Stomach (tissue), 4 donors: ENCODE results near the gene FMN1.

ENCODE experiments used
- CTCF ChIP-seq, 7 experiments: fragments of 450-650 bp in 4 of 7; fragments of 200-600 bp in 3 of 7; sonication (generic) in 3 of 7; IDR thresholded peaks; one replicate each; pipeline ENCODE4 v1.5.1; 2016 to 2019; ENCODE audit warnings: antibody characterized with exemption in 7 of 7, control low read depth in 2 of 7, mild to moderate bottlenecking in 1 of 7
- EP300 ChIP-seq: sonication (generic); formaldehyde crosslinking; IDR thresholded peaks from one replicate; pipeline ENCODE4 v1.6.1; 2017; ENCODE audit warnings: antibody characterized with exemption
- POLR2A ChIP-seq, 4 donors: fragments of 450-650 bp; IDR thresholded peaks; one replicate each; pipeline ENCODE4 v1.6.1; 2016; ENCODE audit warnings: antibody characterized with exemption in 4 of 4, control low read depth in 2 of 4, mild to moderate bottlenecking in 1 of 4, moderate library complexity in 1 of 4
- POLR2AphosphoS5 ChIP-seq, 3 donors: sonication (generic); formaldehyde crosslinking; IDR thresholded peaks; one replicate each; pipeline ENCODE4 v1.6.1; 2016; ENCODE audit warnings: antibody characterized with exemption in 3 of 3

GRCh38 chr15:32743411-32744140, 450.9 kb downstream of the FMN1 start:
- TF ChIP-seq CTCF (IDR thresholded peaks at IDR 0.05) (no peak), POLR2A (IDR thresholded peaks at IDR 0.05) (no peak), POLR2AphosphoS5 (IDR thresholded peaks at IDR 0.05) (no peak), EP300 (no peak)
